Iris pigment epithelial cell (primary cell): ENCODE data around the gene AGR2.
A peak's percentile ranks its signal among the peaks of the same experiment; 100 is the strongest.

Experiments used
- DNase-seq: peaks from one replicate; pipeline ENCODE4 v3.0.0-alpha.2; 2011; ENCODE audit warnings: low read depth

Gene AGR2

DNA sequence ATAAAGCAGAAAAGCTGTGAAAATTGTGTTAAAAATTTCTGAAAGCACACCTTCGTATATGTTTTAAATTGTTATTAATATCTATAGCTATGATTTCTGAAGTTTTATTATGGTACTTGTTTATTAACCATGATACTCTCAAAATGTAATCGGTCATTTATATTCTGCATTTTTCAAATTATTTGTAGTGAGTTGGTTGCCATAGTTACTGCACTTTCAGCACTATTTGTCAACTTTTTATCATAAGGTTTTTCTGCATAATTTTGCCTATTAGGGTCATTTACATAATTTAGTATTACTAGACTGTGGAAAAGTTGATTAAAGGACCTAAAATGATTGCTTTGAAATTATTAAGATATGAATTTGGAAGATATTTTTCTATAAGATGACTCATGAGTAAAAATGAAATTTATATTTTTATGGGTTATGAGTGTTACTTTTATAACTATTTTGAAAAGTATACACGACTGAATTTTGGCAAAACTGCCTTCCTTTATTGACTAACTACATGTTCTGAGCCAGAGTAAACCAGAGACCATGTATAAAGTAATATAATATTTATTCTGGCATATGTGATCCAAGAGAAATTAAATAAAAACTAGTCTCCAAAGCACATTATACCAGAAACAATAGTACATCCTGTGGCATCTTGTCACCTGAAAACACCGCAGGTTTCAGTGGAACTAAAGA, 7.9 kb upstream of the AGR2 start:
- no peak for DNase-seq

DNA sequence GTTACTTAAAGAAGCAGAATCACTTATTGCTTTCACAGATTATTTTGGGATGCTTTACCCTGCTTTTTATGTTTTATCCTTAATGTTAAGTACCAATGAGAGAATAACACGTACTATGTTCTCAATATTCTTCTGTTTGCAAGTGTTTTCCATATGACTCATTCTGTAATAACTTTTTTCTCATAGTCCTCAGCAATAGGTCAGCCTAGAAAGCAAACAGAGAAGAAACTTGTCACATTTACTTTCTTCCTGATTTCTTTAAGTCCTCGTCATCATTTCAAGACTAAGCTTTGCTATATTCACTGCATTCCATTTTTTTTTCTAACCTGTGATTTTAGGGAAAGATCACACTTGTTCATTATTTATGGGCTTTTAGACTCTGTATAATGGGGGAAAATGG, 6.8 kb upstream of the AGR2 start:
- peak; percentile 81 for DNase-seq

DNA sequence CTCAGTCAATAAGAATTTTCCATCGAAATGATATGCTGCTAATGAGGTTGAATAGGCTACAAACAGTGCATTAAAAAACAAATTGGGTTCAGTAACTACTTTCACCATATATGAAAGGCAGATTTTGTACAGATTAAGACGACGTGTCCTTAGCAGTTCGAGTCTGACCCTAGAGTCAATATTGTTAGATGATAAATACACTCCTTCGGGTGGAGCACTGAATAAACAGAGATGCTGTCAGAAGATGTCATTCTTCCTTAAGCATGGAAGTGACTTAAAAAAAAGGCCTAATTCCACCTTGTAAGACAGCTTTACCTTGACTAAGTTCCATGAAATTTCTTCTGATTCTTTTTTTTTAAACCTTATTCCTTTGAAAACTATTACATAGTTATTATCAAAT, 5.8 kb upstream of the AGR2 start:
- DNase-seq, result no peak

DNA sequence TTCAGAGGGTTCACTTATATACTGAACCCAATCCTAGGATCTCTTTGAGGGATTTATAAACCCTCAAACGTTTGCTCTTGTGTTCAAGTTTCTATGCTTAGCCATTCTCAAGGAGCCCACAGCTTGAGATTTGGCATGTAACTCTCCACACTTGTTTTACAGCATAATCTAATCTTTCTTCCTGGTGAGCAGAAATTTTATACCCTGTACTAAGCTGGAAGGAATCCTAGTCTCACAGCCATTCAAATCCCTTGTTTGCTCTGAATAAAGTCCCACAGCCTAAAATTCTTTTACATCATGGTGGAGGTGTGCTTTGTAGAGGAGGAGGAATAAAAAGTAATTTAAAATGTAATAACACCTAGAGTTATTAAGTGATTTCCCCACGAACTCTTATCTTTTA, 5.3 kb upstream of the AGR2 start:
- no peak for DNase-seq

DNA sequence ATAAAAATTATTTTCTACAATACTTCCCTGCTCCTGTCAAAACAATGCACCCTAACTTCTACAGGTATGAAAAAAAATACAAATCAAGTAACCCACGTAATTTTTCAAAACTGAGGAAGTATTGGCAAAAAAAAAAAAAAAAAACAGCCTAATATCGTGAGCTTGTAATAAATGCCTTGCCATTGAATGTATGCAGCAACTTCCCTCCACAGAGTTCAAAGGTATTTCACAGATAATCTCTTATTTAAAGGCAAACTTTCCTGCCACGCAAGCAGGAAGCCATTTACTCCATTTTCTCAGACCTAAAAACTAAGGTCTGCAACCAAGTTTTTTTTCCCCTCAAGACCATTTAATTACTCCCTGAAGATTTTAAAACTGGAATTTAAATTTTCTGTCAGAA, 642 bp upstream of the AGR2 start:
- DNase-seq, result no peak

DNA sequence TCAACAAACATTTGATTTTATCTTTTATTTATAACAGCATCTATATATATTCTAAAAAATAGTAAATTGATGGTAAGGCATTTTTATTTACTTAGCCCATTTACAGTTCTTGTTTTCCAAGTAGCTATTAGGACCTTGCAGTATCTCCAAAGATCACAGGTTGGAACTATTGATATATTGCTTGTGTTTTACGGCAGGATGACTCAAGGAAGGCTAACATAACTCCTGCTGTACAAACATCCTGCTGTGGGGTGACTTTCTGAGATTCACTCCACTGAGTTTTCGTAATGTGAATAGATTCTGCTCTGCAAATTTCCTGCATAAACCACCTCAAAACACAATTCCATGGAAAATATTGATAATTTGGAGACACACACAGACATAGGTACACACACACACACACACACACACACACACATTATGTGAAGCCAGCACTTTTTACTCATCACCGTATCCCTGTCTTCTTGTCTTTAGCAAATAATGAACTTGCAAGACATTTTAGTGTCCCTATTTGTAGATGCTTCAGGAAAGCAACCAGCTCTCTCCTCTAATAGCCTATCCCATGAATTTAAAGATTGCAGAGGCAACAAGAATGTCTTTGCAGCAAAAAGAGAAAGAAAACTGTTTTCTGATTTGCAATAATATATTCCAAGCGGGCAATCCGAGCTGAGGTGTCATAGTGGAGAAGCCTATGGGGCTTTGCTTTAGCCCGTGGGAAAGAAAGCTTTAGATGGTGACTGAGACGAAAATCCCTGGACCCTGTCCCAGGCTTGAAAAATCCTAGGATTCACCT, 722 bp downstream of the AGR2 start:
- DNase-seq, result peak; percentile 11

DNA sequence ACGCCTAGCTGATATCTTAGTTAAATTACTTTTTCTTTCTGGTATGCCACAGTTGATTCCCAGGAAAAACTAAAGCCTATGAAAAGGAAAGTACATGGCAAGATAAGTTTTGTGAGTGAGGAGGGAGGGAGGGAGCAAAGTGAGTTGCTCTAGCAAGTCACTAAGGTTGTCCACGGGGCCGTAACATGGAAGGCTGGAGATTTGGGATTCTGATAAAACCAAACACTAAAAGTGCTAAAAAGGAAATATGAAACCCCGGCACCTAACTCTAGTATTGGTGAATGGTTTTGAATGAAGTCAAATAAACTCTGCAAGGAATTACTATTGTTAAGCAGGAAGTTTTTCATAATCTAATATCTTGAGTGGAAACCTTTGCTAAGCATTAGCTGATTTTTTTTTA, 1.7 kb downstream of the AGR2 start:
- no peak for DNase-seq

DNA sequence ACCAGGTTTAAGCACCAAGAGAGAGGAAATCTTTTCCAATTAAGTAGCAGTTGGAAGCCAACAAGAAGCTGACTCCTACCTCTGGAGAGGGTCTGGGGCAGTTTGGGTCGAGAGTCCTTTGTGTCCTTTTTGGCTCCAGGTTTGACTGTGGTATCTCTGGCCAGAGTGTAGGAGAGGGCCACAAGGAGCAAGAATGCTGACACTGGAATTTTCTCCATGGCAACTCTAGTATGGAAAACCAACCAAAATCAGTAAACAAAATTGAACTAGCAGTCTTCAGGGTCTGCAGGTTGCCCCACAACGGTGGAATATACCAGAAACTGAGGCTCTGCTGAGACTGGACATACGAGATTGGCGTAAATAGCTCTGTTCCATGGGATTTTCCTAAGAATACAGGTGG, 3.2 kb downstream of the AGR2 start:
- DNase-seq, result no peak

DNA sequence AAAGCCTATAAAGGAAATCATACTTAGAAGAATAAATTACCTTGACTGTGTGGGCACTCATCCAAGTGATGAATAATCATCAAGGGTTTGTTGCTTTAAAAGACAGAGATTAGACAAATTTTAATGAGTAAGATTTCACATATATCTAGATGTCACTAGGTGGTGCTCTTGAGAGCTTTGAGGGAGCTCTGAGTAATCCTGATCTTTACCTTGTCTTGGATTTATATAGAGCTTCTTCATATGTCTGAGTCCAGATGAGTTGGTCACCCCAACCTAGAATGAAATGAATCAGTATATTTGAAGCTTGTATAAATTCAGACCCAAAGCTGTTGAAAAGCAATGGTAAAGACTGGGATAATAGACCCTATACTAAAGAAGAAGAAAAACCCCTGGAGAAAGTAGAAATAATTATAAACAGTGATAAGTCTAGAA, 3.7 kb downstream of the AGR2 start:
- peak; percentile 79 for DNase-seq

DNA sequence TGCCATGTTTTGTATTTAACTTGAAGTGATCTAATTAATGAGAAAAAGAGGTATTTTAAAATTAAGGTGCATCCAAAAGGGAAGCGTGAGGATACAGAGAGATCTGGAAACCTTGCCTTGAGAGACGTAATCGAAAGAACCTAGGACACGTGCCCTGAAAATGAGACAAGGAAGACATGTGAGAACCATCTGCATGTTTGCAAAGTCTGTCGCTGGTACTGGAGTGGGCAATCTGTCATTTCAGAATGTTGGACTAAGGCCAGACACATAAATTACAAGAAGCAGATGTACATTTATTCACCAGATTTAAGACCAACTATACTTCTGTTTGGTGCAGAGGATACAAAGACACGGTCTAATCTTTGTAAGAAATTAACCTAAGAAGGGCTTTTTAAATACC, 9.2 kb downstream of the AGR2 start:
- no peak for DNase-seq

DNA sequence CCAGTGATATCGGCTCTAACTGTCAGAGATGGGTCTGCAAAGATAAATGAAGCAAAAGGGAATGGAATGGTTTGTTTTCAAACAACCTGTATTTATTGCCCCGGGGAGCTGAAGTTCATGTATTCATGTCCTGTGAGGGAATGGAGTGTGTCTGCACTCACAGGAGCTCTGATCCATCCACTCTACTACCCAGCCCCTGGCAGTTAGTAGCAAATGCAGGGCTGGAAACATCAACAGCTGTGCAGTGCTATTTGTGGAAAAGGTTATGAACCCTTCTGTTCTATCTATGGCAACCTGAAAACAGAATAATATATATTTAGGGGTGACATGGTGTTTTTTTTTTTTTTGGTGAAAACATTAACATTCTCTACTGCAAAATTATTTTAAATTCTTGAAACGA, 9.8 kb downstream of the AGR2 start:
- no peak for DNase-seq

DNA sequence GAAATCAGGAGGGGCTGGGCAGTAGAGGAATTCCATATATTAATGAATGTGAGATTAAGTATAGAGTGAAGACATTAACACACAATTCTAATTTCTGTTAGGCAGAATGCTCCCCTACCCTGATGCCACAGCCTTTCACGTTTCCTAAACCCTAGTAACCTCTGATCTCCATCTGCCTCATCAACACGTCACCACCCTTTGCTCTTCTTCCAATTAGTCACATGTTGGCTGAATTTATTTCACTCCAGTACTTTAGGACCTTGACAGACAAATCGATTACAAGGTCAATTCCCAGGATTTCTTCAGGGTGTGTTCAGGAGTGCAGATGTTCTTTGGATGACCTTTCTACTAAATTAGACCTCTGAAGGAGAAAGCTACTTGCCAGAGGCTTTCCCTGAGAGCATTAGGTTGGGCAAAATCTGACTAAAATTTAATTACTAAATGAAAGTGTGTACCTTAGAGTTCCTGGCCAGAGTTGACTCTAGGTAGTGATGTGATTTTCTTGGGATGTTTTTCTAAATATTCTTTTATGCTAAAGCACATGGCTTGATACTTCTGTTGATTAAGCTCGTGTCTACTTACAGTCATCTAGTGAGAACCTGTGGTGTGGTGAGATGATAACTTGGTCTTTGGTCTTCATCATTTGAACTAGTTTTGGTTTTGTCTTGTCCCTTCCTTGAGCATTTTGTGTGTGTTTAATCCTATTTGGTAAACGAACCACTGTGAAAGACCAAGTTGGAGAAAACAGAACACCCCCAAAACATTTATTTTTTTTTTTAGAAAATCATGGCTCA, 12.7 kb downstream of the AGR2 start:
- no peak for DNase-seq

DNA sequence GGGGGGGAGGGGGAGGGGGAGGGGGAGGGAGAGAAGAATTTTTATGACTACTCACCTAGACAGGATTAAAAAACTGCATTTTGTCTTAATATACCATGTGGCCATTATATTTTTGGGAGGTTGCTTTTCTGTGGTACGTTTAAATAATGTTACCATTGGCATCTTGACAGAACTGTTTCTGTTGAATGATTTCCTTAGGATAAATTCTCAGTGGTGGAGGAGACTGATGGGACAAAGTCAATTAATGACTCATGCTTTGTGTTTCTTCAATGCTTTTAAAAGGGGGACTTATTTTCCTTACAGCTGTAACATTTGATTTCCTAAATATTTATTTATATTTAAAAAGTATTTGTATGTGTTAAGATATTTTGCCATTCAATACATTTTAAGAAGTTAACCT, 13.7 kb downstream of the AGR2 start:
- no peak for DNase-seq

DNA sequence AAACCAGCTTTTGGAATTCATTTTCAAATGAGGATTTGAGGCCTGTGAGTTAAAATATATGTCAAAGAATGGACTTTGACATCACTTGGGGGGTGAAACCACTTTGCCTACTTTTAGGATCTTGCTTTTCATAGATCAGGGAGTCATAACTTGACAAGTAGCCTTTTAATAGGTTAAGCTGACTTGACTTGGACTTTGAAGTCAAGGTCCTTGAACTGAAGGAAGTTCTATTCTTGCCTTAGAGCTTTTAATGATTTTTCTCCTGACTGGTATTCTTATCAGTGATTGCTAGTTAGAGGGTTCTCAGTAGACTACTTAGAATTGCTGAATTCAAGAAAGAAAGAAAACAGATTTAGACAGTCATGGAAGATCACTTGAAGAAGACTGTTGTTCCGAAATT, 17.7 kb downstream of the AGR2 start:
- no peak for DNase-seq

DNA sequence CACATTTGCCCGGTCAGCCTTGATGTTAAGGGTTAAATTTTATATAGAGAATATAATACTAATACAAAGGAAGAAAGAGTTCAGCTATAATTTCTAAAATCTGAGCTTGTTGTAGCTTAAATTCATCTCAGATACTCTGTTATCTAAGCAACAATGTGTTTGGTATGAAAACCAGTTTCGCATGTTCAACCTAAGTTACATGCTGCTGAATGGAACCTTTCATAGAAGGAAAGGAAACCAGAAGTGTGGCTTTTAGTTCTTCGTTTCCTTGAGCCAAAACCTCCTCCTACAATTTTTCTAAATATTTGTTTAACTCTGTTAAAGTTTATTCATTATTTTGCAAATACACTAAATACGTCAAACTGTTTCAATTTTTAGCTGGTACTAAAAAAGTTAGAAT, 18.5 kb downstream of the AGR2 start:
- DNase-seq, result no peak

DNA sequence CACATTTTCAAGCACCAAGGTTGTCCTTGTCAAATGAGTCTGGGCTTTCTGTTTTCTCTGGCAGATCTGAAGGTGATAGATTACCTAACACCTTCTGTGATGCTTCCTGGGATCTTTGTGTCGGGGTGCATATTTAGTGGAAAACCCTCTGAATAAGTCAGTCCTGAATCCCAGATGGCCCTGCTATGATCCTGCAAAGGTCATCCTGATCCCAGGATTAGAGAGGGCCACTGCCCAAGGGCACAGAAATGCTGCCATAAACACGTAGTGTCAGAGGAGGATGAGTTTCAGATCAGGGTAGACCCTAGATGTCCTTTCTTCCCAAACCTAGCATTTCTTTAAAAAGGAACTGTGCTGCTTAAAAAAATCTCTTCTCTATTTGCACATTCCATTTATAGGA, 19.0 kb downstream of the AGR2 start:
- DNase-seq, result no peak

DNA sequence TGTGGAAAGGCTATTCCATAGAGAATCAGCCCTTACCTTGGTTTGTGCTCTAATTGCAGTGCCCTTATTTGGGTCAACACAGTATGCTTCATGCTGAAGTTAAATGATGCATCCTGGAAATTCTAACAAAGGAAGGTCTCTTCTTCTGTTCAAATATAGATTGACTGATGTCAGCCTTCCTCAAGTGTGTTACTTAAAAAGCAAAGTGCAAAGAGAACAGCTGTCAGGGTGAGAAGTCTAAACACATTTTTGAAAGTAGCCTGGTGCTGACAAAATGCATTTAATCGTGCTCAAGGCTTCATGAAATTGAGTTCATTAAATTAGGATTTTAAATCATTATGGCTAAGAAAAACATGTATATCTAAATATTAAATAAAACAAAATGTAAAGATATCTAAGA, 19.5 kb downstream of the AGR2 start:
- DNase-seq, result no peak

DNA sequence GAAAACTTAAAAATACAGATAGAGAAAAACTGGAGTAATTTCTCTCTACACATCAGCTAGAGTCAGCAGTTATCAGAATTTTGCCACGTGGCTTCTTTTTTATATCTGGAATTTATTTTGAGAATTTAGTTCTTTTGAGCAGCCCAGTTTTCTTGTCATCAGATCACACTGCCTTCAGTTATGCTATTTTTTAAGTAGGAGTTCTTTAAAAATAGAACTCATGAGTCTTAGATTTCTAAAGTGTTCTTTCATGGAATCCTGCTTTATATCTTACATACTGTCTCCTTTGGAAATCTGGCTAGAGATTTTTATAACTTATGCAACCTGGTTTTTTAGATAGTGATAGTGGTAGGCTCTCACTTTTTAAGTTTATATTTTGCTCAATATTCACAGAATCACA, 24.2 kb downstream of the AGR2 start:
- no peak for DNase-seq

DNA sequence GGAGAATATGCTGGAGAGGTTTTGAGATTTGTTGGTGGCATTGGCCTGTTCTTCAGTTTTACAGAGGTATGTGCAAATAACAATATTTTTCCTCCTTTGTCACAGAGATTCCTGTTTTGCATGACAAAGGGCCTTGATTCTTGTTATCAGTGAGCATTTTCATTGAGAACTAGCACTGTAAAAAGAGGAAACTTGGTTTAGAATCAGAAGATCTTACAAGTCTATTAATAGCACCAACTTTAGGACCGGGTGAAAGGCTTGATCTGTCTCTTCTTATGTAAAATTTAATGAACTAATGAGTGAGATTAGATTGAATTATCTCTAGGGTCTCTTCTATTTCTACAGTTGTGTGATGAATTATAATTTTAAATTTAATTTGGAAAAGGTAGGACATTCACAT, 25.7 kb downstream of the AGR2 start:
- DNase-seq, result no peak

DNA sequence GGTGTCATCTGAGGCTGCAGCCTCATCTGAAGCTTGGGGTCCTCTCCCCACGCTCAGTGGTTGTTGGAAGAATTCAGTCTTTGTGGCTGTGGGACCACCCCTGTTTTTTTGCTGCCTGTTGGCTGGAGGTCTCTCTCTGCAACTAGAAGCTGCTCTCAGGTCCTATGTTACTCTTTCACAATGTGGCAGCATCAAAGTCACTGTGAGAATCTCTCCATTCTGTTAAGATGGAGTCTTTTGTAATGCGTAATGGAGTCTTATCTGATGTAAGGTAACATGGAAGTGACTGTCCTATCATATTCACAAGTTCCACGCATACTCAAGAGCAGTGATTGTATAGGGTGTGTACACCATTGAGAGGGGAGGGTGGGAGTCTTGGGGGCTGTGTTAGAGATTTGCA, 26.3 kb downstream of the AGR2 start:
- no peak for DNase-seq

DNA sequence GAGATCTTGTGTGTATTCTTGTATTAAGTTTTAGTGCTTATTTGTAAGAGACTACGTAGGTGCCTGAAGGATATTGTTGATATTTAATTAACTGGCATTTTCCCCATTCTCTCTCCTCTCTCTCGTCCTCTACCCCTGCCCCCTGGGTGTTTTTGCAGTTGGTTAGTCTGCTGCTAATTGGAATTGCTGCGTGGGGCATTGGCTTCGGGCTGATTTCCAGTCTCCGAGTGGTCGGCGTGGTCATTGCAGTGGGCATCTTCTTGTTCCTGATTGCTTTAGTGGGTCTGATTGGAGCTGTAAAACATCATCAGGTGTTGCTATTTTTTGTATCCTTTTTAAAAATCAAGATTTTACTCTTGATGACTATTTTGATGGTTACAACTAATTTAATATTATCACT, 28.7 kb downstream of the AGR2 start:
- DNase-seq, result no peak

DNA sequence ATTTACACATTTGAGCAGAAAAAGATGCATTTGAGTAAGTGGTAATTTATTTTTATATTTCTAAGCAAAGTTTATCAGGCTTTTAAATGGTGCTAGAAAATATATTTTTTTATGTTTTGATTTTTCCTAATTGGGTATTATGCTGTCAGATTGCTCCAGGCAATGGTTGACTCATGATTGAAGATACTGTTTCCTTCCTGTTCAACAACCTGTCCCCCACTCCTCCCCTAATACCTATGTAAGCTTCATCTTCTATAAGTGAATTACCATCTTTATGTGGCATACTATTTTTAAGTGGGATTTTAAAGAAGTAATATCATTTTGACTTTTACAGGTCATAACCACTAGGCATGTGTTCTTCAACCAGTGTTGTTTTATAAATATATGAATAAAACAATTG, 29.8 kb downstream of the AGR2 start:
- DNase-seq, result no peak

DNA sequence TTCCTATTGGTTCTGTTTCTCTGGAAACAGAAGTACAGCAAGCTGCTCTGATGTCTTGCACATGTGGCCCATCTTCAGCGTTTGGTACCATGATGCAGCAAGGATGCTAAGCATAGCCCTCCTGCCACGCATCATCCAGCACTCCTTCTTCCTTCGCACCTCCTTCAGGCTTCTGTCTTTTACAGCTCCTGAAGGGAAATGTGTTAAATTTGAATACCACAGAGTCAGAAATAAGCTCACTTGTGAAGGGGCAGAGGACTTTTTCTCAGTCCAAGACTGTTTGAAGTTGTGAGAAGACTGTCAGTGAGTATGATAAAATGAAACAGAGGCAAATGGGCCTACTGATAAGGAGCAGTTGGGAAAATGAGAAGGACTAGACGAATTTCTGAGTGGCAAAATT, 30.5 kb downstream of the AGR2 start:
- no peak for DNase-seq
